HG02840 (cell line): Measurements from ENCODE around the gene CHML.
"Not testable (repeated sequence)": the region's sequence is repeated elsewhere in the genome, so short reads cannot be mapped to it uniquely, and the experiment has no call there.

ENCODE experiments used
- ATAC-seq: cut with Tn5 transposase; IDR thresholded peaks from one replicate; pipeline ENCODE4 v1.9.1; 2021; ENCODE audit warnings: mild to moderate bottlenecking, moderate library complexity, moderate number of reproducible peaks; ENCODE audit not compliant: unreplicated experiment, low FRiP score

Gene CHML

GRCh38 chr1:241640149-241640866 lies at the start of gene CHML, which contains the start of gene OPN3:
Gene CHML, minus strand, starts transcription at chr1:241640369. Its CDS starts 4,603 bp downstream, at chr1:241635766.
Gene OPN3, minus strand, starts transcription at chr1:241640369. Its CDS starts 115 bp downstream, at chr1:241640254.
- ATAC-seq, result peak; percentile 91

- ATAC-seq, result no peak
These were observed 48.8 kb upstream of the CHML start for GRCh38 chr1:241688940-241689368.

GRCh38 chr1:241684108-241684507 lies 43.9 kb upstream of the CHML start:
- ATAC-seq, result no peak

GRCh38 chr1:241682921-241683320 lies 42.8 kb upstream of the CHML start:
- no peak for ATAC-seq

- ATAC-seq, result not testable (repeated sequence)
These were observed 41.8 kb upstream of the CHML start for GRCh38 chr1:241681861-241682448.

- no peak for ATAC-seq
These were observed 39.8 kb upstream of the CHML start for GRCh38 chr1:241679961-241680360.

GRCh38 chr1:241679404-241679803 lies 39.2 kb upstream of the CHML start:
- no peak for ATAC-seq

GRCh38 chr1:241678536-241678935 lies 38.4 kb upstream of the CHML start:
- no peak for ATAC-seq

GRCh38 chr1:241677201-241677600 lies 37.0 kb upstream of the CHML start:
- ATAC-seq, result peak; percentile 80

- ATAC-seq, result no peak
These were observed 35.8 kb upstream of the CHML start for GRCh38 chr1:241675983-241676382.

GRCh38 chr1:241674805-241675384 lies 34.7 kb upstream of the CHML start:
- ATAC-seq, result no peak

GRCh38 chr1:241672301-241672700 lies 32.1 kb upstream of the CHML start:
- ATAC-seq, result no peak

GRCh38 chr1:241666419-241666818 lies 26.2 kb upstream of the CHML start:
- no peak for ATAC-seq

GRCh38 chr1:241660424-241660972 lies 20.3 kb upstream of the CHML start:
- no peak for ATAC-seq

- not testable (repeated sequence) for ATAC-seq
These were observed 18.8 kb upstream of the CHML start for GRCh38 chr1:241659016-241659415.

- no peak for ATAC-seq
These were observed 18.1 kb upstream of the CHML start for GRCh38 chr1:241658081-241658793.

- no peak for ATAC-seq
These were observed 14.5 kb upstream of the CHML start for GRCh38 chr1:241654641-241655040.

- no peak for ATAC-seq
These were observed 13.8 kb upstream of the CHML start for GRCh38 chr1:241654019-241654418.

- no peak for ATAC-seq
These were observed 11.8 kb upstream of the CHML start, which contains the start of gene WDR64 for GRCh38 chr1:241652012-241652411. Gene WDR64, plus strand, starts transcription at chr1:241652281. Its CDS starts 204 bp downstream, at chr1:241652485.

GRCh38 chr1:241648159-241648558 lies 8.0 kb upstream of the CHML start:
- ATAC-seq, result no peak

- ATAC-seq, result no peak
These were observed 7.5 kb upstream of the CHML start for GRCh38 chr1:241647658-241648057.
